Lung (tissue), 12 donors: ENCODE results near the gene NEUROD2. TPM values are rescaled to one million over a fixed set of nuclear protein-coding genes. Genes with fewer than 3 reads are reported as not detected.

ENCODE experiments used
- ATAC-seq: fragments of 200-7000 bp; cut with Tn5 transposase; one replicate; pipeline ENCODE4 v1.9.1; 2020; ENCODE audit warnings: moderate number of reproducible peaks; ENCODE audit not compliant: insufficient read depth, low FRiP score
- DNase-seq, 3 donors: peaks; one replicate each; pipeline ENCODE4 v3.0.0-alpha.2; 2013 to 2017
- H3K27ac ChIP-seq, 2 donors: one replicate each; pipeline ENCODE4 v1.5.1; 2013; ENCODE audit warnings: mild to moderate bottlenecking in 2 of 2, moderate library complexity in 2 of 2, control low read depth in 1 of 2, inconsistent platforms in 1 of 2, low read depth in 1 of 2, low read length in 1 of 2
- H3K27me3 ChIP-seq, 3 donors: one replicate each; pipeline ENCODE4 v1.5.1; 2013; ENCODE audit warnings: low read length in 2 of 3; ENCODE audit not compliant: control insufficient read depth in 3 of 3, insufficient read depth in 3 of 3
- H3K36me3 ChIP-seq, 4 donors: one replicate each; pipeline ENCODE4 v1.5.1; 2013; ENCODE audit warnings: low read length in 4 of 4, mild to moderate bottlenecking in 1 of 4, moderate library complexity in 1 of 4; ENCODE audit not compliant: control insufficient read depth in 4 of 4, insufficient read depth in 4 of 4
- H3K4me1 ChIP-seq, 5 donors: one replicate each; pipeline ENCODE4 v1.5.1; 2013; ENCODE audit warnings: low read length in 5 of 5, mild to moderate bottlenecking in 2 of 5, moderate library complexity in 1 of 5; ENCODE audit not compliant: control insufficient read depth in 5 of 5, insufficient read depth in 5 of 5
- H3K4me3 ChIP-seq: one replicate; pipeline ENCODE4 v1.5.1; 2013; ENCODE audit warnings: mild to moderate bottlenecking, control low read depth, moderate library complexity
- H3K9ac ChIP-seq, 2 donors: one replicate each; pipeline ENCODE4 v1.5.1; 2013; ENCODE audit warnings: low read length in 2 of 2, control low read depth in 1 of 2; ENCODE audit not compliant: insufficient read depth in 1 of 2
- H3K9me3 ChIP-seq, 4 donors: one replicate each; pipeline ENCODE4 v1.5.1; 2013; ENCODE audit warnings: low read length in 3 of 4, mild to moderate bottlenecking in 1 of 4, moderate library complexity in 1 of 4; ENCODE audit not compliant: control insufficient read depth in 4 of 4, insufficient read depth in 3 of 4
- CTCF ChIP-seq: IDR thresholded peaks from 2 replicates; pipeline ENCODE4 v1.5.1; 2012; ENCODE audit warnings: mild to moderate bottlenecking; ENCODE audit errors: control extremely low read depth, extremely low read depth
- whole genome bisulfite sequencing, 2 donors: extraction: QIAGEN DNeasy Blood & Tissue Kit; methylation state at CpG; one replicate each; pipeline ENCODE4 v1.1.7; 2013; 5-methylcytosine and 5-hydroxymethylcytosine counted together
- polyA plus RNA-seq, 2 donors: library from polyadenylated mRNA; stranded (reverse); fragments of 200-250 nt; gene quantifications; one replicate each; pipeline ENCODE4 v1.2.1, GENCODE V29; 2013
- total RNA-seq, 2 donors: library from RNA; depleted of rRNA in 1 of 2; stranded (reverse); fragments of >200 nt in 1 of 2; gene quantifications; one replicate each; pipeline ENCODE4 v1.2.1, GENCODE V29; 2014 to 2021
- donor health status: control.
- donor health status: control.
- donor health status: Bipolar disorder and iron deficiency.
- donor health status: healthy.
- donor health status: DM: yes; HTN: yes; CAD: no.

NEUROD2 gene
- total and polyA plus RNA-seq, 4 donors, result 0.04 TPM; not detected in 3

GRCh38 chr17:39568702-39569101 lies 39.0 kb downstream of the NEUROD2 start:
- WGBS, 2 donors, result 88% methylated on average over 9 of the region's 9 CpGs
- H3K4me3 ChIP-seq, result no peak overlapping the region
- TF ChIP-seq CTCF, result no peak

GRCh38 chr17:39566094-39566850 lies 41.4 kb downstream of the NEUROD2 start:
- Histone ChIP-seq H3K27ac (no peak overlapping the region), H3K4me1 (peaks cover 0 to 29% (median 9%) of the 10 kb centered on the region in 5 donors), H3K27me3 (no peaks in the 10 kb centered on the region), H3K9ac (no peak overlapping the region), H3K4me3 (no peak overlapping the region), H3K36me3 (peaks cover 0 to 27% (median 6%) of the 10 kb centered on the region in 4 donors), H3K9me3 (peaks cover 0 to 2% (median 0%) of the 10 kb centered on the region in 4 donors)
- DNase-seq (peak; percentile 47 to 54 (median 52)), ATAC-seq (no peak)
- WGBS, 2 donors, result 84 to 90% methylated on average over 11 of the region's 11 CpGs
- TF ChIP-seq CTCF, result no peak

More at GRCh38 chr17:39568702-39569101, 39.0 kb downstream of the NEUROD2 start:
- peaks cover 0 to 27% (median 4%) of the 10 kb centered on the region in 4 donors for H3K36me3 ChIP-seq
- no peak overlapping the region for H3K9ac ChIP-seq
- no peaks in the 10 kb centered on the region for H3K27me3 ChIP-seq
- peaks cover 0 to 21% (median 2%) of the 10 kb centered on the region in 5 donors for H3K4me1 ChIP-seq
- no peak for DNase-seq
- ATAC-seq, result no peak
- H3K27ac ChIP-seq, result no peak overlapping the region
- peaks cover 0 to 2% (median 0%) of the 10 kb centered on the region in 4 donors for H3K9me3 ChIP-seq

- H3K9ac ChIP-seq, result no peak overlapping the region
- H3K4me1 ChIP-seq, result peaks cover 0 to 29% (median 9%) of the 10 kb centered on the region in 5 donors
- H3K36me3 ChIP-seq, result peaks cover 0 to 27% (median 7%) of the 10 kb centered on the region in 4 donors
- H3K9me3 ChIP-seq, result no peaks in the 10 kb centered on the region
- DNase-seq, result peak in 2 of 3 donors; percentile 20 to 44
- no peaks in the 10 kb centered on the region for H3K27me3 ChIP-seq
- no peak overlapping the region for H3K4me3 ChIP-seq
- no peak for TF ChIP-seq CTCF
- no peak for ATAC-seq
- WGBS, 2 donors, result 87 to 90% methylated on average over 4 of the region's 4 CpGs
- no peak overlapping the region for H3K27ac ChIP-seq
Measured at GRCh38 chr17:39564211-39564848, 43.4 kb downstream of the NEUROD2 start.
